ENCODE measurements around the gene PSMG2. TPM values are rescaled to one million over a fixed set of nuclear protein-coding genes. Genes with fewer than 3 reads are reported as not detected.
A peak's percentile ranks its signal among the peaks of the same experiment; 100 is the strongest.

The PSMG2 gene
- total and polyA plus RNA-seq, 2 of the 13 experiments (the other 11 are each of a cell fraction or from before 2014, with no cell fraction given): 53.4 to 94.8 TPM

GRCh38 chr18:12656938-12657683 is 45.7 kb upstream of the PSMG2 start (continued):
- peak; percentile 66; the same call in 1 of the 2 replicates for TF ChIP-seq ARID4A (CRISPR knock-in tag; IDR thresholded peaks at IDR 0.05; ENCODE audit: borderline replicate concordance)
- 0 out of 2 replicates have a peak, but pooled peaks have one; percentile 22 for TF ChIP-seq ZNF740 (CRISPR knock-in tag; IDR thresholded peaks at IDR 0.05)
- TF ChIP-seq ZNF749 (CRISPR knock-in tag; IDR thresholded peaks at IDR 0.05; ENCODE audit: borderline replicate concordance): no peak
- TF ChIP-seq, protein P1, sequence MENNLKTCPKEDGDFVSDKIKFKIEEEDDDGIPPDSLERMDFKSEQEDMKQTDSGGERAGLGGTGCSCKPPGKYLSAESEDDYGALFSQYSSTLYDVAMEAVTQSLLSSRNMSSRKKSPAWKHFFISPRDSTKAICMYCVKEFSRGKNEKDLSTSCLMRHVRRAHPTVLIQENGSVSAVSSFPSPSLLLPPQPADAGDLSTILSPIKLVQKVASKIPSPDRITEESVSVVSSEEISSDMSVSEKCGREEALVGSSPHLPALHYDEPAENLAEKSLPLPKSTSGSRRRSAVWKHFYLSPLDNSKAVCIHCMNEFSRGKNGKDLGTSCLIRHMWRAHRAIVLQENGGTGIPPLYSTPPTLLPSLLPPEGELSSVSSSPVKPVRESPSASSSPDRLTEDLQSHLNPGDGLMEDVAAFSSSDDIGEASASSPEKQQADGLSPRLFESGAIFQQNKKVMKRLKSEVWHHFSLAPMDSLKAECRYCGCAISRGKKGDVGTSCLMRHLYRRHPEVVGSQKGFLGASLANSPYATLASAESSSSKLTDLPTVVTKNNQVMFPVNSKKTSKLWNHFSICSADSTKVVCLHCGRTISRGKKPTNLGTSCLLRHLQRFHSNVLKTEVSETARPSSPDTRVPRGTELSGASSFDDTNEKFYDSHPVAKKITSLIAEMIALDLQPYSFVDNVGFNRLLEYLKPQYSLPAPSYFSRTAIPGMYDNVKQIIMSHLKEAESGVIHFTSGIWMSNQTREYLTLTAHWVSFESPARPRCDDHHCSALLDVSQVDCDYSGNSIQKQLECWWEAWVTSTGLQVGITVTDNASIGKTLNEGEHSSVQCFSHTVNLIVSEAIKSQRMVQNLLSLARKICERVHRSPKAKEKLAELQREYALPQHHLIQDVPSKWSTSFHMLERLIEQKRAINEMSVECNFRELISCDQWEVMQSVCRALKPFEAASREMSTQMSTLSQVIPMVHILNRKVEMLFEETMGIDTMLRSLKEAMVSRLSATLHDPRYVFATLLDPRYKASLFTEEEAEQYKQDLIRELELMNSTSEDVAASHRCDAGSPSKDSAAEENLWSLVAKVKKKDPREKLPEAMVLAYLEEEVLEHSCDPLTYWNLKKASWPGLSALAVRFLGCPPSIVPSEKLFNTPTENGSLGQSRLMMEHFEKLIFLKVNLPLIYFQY (CRISPR knock-in tag; IDR thresholded peaks at IDR 0.05; ENCODE audit: borderline replicate concordance): peak; percentile 47; the same call in 1 of the 2 replicates
- TF ChIP-seq ZNF343 (CRISPR knock-in tag; IDR thresholded peaks at IDR 0.05): 0 out of 2 replicates have a peak, but pooled peaks have one; percentile 26
- no peak for TF ChIP-seq SNAPC5 (CRISPR knock-in tag; IDR thresholded peaks at IDR 0.05; ENCODE audit: borderline replicate concordance)
- TF ChIP-seq CBX1 (IDR thresholded peaks at IDR 0.05; ENCODE audit: low read depth): no peak
- TF ChIP-seq HES4 (CRISPR knock-in tag; IDR thresholded peaks at IDR 0.05; ENCODE audit: borderline replicate concordance): peak; percentile 53; the same call in 1 of the 2 replicates
- TF ChIP-seq IRF2 (CRISPR knock-in tag; IDR thresholded peaks at IDR 0.05): 0 out of 2 replicates have a peak, but pooled peaks have one; percentile 10
- TF ChIP-seq, protein P2, sequence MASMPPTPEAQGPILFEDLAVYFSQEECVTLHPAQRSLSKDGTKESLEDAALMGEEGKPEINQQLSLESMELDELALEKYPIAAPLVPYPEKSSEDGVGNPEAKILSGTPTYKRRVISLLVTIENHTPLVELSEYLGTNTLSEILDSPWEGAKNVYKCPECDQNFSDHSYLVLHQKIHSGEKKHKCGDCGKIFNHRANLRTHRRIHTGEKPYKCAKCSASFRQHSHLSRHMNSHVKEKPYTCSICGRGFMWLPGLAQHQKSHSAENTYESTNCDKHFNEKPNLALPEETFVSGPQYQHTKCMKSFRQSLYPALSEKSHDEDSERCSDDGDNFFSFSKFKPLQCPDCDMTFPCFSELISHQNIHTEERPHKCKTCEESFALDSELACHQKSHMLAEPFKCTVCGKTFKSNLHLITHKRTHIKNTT (CRISPR knock-in tag; IDR thresholded peaks at IDR 0.05): no peak
- no peak for TF ChIP-seq PRPF4 (IDR thresholded peaks at IDR 0.05; ENCODE audit: low read depth, low read length, poor library complexity, severe bottlenecking)
- TF ChIP-seq ZGPAT (CRISPR knock-in tag; IDR thresholded peaks at IDR 0.05): peak; percentile 67; the same call in 1 of the 2 replicates
- 0 out of 2 replicates have a peak, but pooled peaks have one; percentile 19 for TF ChIP-seq ZNF710 (CRISPR knock-in tag; IDR thresholded peaks at IDR 0.05; ENCODE audit: borderline replicate concordance)

Measured in HepG2 (cell line).